HG02759 (cell line): Measurements from ENCODE around the gene CACNA2D3.

ENCODE experiments used
- ATAC-seq: cut with Tn5 transposase; IDR thresholded peaks from one replicate; pipeline ENCODE4 v1.9.1; 2021; ENCODE audit warnings: mild to moderate bottlenecking, moderate library complexity; ENCODE audit not compliant: unreplicated experiment

Gene CACNA2D3

GRCh38 chr3:54653456-54654195, 531.3 kb downstream of the CACNA2D3 start:
- ATAC-seq, result no peak

DNA sequence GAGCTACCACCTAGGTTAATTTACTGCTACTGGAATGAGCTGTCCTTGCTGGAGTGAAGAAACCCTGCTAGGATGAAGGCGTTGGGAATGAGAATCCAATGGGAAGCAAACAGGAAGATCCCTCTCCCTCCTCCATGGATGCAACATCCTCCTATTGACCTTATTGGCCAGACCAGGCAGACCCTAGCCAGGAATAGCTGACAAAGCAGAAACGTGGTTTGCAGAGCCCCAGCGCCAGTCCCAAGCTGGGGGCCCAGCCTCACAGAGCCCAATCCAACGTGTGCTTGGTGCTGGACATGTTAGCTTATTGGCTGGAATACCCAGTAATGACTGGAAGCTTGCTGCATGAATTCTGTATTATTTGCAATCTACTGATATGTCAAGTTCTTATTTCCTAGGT, 532.4 kb downstream of the CACNA2D3 start:
- ATAC-seq, result no peak

GRCh38 chr3:54659347-54659746, 537.0 kb downstream of the CACNA2D3 start:
- no peak for ATAC-seq

GRCh38 chr3:54660714-54661132, 538.4 kb downstream of the CACNA2D3 start:
- no peak for ATAC-seq

- no peak for ATAC-seq
Observed at GRCh38 chr3:54661151-54661550, 538.8 kb downstream of the CACNA2D3 start.

- ATAC-seq, result no peak
Observed at GRCh38 chr3:54663501-54664011, 541.2 kb downstream of the CACNA2D3 start.

GRCh38 chr3:54665016-54665600, 542.8 kb downstream of the CACNA2D3 start:
- ATAC-seq, result no peak

DNA sequence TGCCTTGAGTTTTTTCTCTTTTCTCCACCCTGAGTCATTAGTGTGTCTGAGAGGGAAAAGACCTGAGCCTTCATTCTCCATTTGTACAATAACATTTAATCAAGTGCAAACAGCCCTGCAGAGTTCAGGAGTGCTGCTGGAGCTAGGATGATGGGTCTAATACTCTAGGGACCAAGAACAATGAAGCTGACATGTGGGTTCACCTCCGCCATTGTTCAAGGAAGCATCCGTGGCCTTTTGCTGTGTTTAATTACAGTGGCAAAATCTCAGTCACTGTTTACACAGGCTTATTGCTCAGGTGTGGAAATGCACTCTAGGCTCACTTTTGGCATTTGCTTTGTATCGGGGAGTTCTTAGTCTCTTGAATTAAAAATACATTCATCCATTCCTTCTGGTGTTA, 545.9 kb downstream of the CACNA2D3 start:
- ATAC-seq, result no peak

- ATAC-seq, result no peak
Observed at GRCh38 chr3:54670201-54671000, 548.0 kb downstream of the CACNA2D3 start.

DNA sequence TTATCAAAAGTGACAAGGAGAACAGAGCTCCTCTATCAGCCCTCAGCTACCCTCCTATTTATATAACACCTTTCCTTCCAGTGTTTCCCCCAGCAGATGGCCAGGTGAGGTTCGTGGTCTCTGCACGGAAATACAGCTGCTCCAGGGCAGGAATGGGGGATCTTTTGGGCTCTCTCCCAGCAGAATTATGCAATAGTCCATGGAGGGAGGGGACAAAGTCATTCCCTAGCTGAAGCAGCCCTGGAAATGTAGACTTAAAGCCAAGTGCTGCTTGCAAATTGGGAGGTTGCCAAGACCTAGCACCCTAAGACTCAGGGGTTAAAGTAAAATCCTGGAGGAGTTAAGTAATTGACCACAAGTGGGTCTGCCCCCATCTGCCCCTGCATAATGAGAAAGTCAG, 549.2 kb downstream of the CACNA2D3 start:
- ATAC-seq, result no peak

- ATAC-seq, result no peak
Observed at GRCh38 chr3:54676087-54676486, 553.7 kb downstream of the CACNA2D3 start.

GRCh38 chr3:54681706-54682105, 559.4 kb downstream of the CACNA2D3 start:
- ATAC-seq, result no peak

DNA sequence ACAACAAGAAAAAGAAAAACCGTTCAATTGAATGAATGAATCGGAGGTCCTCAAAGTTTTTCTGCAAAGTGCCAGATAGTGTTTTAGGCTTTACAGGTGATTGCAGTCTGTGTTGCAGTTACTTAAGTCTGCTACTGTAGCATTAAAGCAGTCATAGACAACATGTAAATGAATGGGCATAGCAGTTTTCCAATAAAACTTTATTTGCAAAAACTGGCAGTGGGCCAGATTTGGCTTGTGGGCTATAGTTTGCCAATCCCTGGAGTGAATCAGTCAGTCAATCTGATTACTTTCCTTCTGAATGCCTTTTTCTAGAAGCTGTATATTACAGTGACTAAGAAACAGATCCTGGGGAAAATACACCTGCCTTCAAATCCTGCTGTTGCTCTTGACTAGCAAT, 562.9 kb downstream of the CACNA2D3 start:
- ATAC-seq, result no peak

- no peak for ATAC-seq
Observed at GRCh38 chr3:54691289-54691771, 569.0 kb downstream of the CACNA2D3 start.

GRCh38 chr3:54696313-54696712, 574.0 kb downstream of the CACNA2D3 start:
- ATAC-seq, result no peak

DNA sequence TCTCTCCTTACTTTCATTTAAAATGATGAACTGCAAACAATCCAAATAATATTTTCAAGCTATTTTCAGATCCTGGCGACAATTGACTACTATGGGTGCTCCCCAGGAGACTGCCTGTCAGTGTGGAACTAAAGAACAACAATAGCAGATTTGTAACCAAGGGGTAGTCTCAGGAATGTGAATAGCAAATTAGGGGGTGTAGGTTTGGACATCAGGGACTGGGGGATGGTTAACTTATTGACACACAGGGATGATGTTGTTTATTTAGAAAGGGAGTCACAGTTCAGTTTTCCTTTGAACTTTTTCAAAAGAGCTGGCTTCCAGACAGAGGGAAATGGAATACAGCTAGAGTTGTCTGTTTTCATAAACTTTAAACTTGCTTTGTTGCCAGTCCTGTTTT, 575.7 kb downstream of the CACNA2D3 start:
- ATAC-seq, result no peak

DNA sequence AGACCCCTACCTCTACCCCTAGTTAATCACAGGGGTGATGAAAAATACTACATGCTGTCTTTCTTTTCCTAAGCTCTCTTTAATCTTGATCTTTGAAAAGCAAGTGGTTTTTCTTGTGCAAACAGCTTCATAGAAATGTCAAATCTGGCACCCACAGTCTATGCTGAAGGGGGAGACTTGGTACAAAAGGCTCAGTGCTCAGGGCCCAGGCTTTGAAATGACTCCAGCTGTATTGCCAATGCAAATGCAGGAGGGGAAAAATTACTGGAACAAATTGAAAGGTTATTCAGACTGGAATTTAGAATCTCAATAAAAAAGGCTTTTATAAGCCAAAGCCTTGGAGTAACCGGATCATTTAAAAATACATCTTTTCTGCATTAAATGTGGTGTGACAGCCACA, 581.6 kb downstream of the CACNA2D3 start:
- no peak for ATAC-seq

GRCh38 chr3:54705730-54706129, 583.4 kb downstream of the CACNA2D3 start:
- no peak for ATAC-seq

- ATAC-seq, result no peak
Observed at GRCh38 chr3:54706738-54707137, 584.4 kb downstream of the CACNA2D3 start.

GRCh38 chr3:54709785-54710184, 587.4 kb downstream of the CACNA2D3 start:
- ATAC-seq, result no peak

DNA sequence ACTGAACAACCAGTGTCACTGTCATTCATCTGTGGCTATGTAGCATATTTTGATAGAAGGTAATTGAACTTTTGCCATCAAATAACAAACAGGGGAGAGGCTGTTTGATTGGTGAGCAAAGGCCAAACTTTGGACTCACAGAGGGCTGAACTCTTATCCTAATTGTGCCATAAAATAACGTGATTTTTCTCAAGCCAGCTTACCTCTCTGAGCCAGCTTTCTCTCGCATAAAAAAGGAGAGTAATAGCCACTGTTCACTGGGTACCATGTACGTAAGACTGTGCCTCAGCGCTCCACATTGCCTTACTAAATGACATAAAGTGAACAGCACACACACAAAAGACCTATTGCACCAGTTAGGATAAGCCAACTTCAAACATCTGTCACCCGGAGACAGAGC, 588.6 kb downstream of the CACNA2D3 start:
- no peak for ATAC-seq

GRCh38 chr3:54712539-54712938, 590.2 kb downstream of the CACNA2D3 start:
- no peak for ATAC-seq
